OCI-LY3 (cell line): ENCODE data around the gene BCKDHA.

Experiments used
- CTCF ChIP-seq: fragments of 200-600, 300-600 bp; sonication (generic); IDR thresholded peaks from 2 replicates; pipeline ENCODE4 v1.5.1; 2014; ENCODE audit warnings: antibody characterized with exemption, low read length, low read depth
- EZH2phosphoT487 ChIP-seq: fragments of 200-600 bp; shearing (Covaris generic); IDR thresholded peaks from 2 replicates; pipeline ENCODE4 v1.6.1; 2018; ENCODE audit warnings: antibody characterized with exemption, mixed run types, low read depth

- no peak for TF ChIP-seq CTCF
- TF ChIP-seq EZH2phosphoT487, result no peak
Measured at GRCh38 chr19:41449865-41450178, 52.2 kb downstream of the BCKDHA start.
